Epithelial cell of prostate (primary cell): ENCODE measurements around the gene NMNAT3.
A peak's percentile ranks its signal among the peaks of the same experiment; 100 is the strongest.
"Not testable (repeated sequence)": the region's sequence is repeated elsewhere in the genome, so short reads cannot be mapped to it uniquely, and the experiment has no call there.

ENCODE experiments used
- DNase-seq: peaks from one replicate; pipeline ENCODE4 v3.0.0-alpha.2; 2011; ENCODE audit warnings: low read depth, low spot score
- H3K27ac ChIP-seq: fragments of 450-650 bp; 2 replicates; pipeline ENCODE4 v1.5.1; 2017; ENCODE audit warnings: mild to moderate bottlenecking

Gene NMNAT3

GRCh38 chr3:139588450-139588849, 89.3 kb downstream of the NMNAT3 start:
- no peak for DNase-seq
- no peak overlapping the region for H3K27ac ChIP-seq

- DNase-seq, result no peak
- no peak overlapping the region for H3K27ac ChIP-seq
Measured at GRCh38 chr3:139587797-139588196, 90.0 kb downstream of the NMNAT3 start.

GRCh38 chr3:139586420-139587017, 91.3 kb downstream of the NMNAT3 start:
- DNase-seq, result no peak
- H3K27ac ChIP-seq, result no peak overlapping the region

GRCh38 chr3:139585820-139586219, 92.0 kb downstream of the NMNAT3 start:
- no peak overlapping the region for H3K27ac ChIP-seq
- DNase-seq, result no peak

- DNase-seq, H3K27ac ChIP-seq: not testable (repeated sequence)
Measured at GRCh38 chr3:139583651-139584050, 94.1 kb downstream of the NMNAT3 start.

- no peak for DNase-seq
- no peak overlapping the region for H3K27ac ChIP-seq
Measured at GRCh38 chr3:139578783-139579182, 99.0 kb downstream of the NMNAT3 start.

GRCh38 chr3:139577909-139578308, 99.9 kb downstream of the NMNAT3 start:
- no peak overlapping the region for H3K27ac ChIP-seq
- DNase-seq, result no peak

- no peak overlapping the region for H3K27ac ChIP-seq
- no peak for DNase-seq
Measured at GRCh38 chr3:139577346-139577745, 100.4 kb downstream of the NMNAT3 start.

GRCh38 chr3:139574026-139574947, 103.5 kb downstream of the NMNAT3 start:
- H3K27ac ChIP-seq, result no peak overlapping the region
- DNase-seq, result no peak

- no peak for DNase-seq
- no peak overlapping the region for H3K27ac ChIP-seq
Measured at GRCh38 chr3:139572847-139573672, 104.7 kb downstream of the NMNAT3 start.

- no peak overlapping the region for H3K27ac ChIP-seq
- no peak for DNase-seq
Measured at GRCh38 chr3:139571711-139572110, 106.1 kb downstream of the NMNAT3 start.

- DNase-seq, result no peak
- no peak overlapping the region for H3K27ac ChIP-seq
Measured at GRCh38 chr3:139564294-139564861, 113.4 kb downstream of the NMNAT3 start.

GRCh38 chr3:139561959-139562676, 115.7 kb downstream of the NMNAT3 start:
- H3K27ac ChIP-seq, result no peak overlapping the region
- no peak for DNase-seq

- no peak overlapping the region for H3K27ac ChIP-seq
- DNase-seq, result no peak
Measured at GRCh38 chr3:139561255-139561817, 116.4 kb downstream of the NMNAT3 start.

GRCh38 chr3:139560411-139560810, 117.4 kb downstream of the NMNAT3 start:
- DNase-seq, result no peak
- H3K27ac ChIP-seq, result peak overlapping the region; percentile 75

GRCh38 chr3:139559541-139559940, 118.2 kb downstream of the NMNAT3 start:
- peak overlapping the region; percentile 75 for H3K27ac ChIP-seq
- DNase-seq, result peak; percentile 92

- H3K27ac ChIP-seq, result peak overlapping the region; percentile 75
- DNase-seq, result no peak
Measured at GRCh38 chr3:139558351-139559266, 119.2 kb downstream of the NMNAT3 start.

GRCh38 chr3:139557041-139557440, 120.7 kb downstream of the NMNAT3 start:
- DNase-seq, result no peak
- no peak overlapping the region for H3K27ac ChIP-seq
